Thyroid gland (tissue), 4 donors: ENCODE measurements around the gene CLASP1. TPM values are rescaled to one million over a fixed set of nuclear protein-coding genes. Genes with fewer than 3 reads are reported as not detected.
A peak's percentile ranks its signal among the peaks of the same experiment; 100 is the strongest.
"Not testable (repeated sequence)": the region's sequence is repeated elsewhere in the genome, so short reads cannot be mapped to it uniquely, and the experiment has no call there.

Source experiments
- DNase-seq, 2 donors: peaks; one replicate each; pipeline ENCODE4 v3.0.0-alpha.2; 2019
- H3K27ac ChIP-seq, 3 donors: fragments of 200-600 bp; sonication (generic); 1 replicate in 2 of 3; 2 replicates in 1 of 3; pipeline ENCODE4 v1.5.1; 2016 to 2019; ENCODE audit warnings: mild to moderate bottlenecking in 1 of 3, moderate library complexity in 1 of 3
- H3K27me3 ChIP-seq: fragments of 200-600 bp; sonication (generic); one replicate; pipeline ENCODE4 v1.5.1; 2019
- H3K36me3 ChIP-seq, 2 donors: fragments of 200-600 bp; sonication (generic); one replicate each; pipeline ENCODE4 v1.5.1; 2016 to 2019
- H3K4me1 ChIP-seq, 2 donors: fragments of 200-600 bp; sonication (generic); one replicate each; pipeline ENCODE4 v1.5.1; 2017 to 2019
- H3K4me3 ChIP-seq, 3 donors: fragments of 200-600 bp; sonication (generic); replicated peaks in 1 of 3; 1 replicate in 2 of 3; 2 replicates in 1 of 3; pipeline ENCODE4 v1.5.1; 2016; ENCODE audit warnings: mild to moderate bottlenecking in 1 of 3
- H3K9me3 ChIP-seq: fragments of 200-600 bp; sonication (generic); one replicate; pipeline ENCODE4 v1.5.1; 2017
- POLR2A ChIP-seq, 2 donors: fragments of 450-650 bp; IDR thresholded peaks; one replicate each; pipeline ENCODE4 v1.6.1; 2017; ENCODE audit warnings: antibody characterized with exemption in 2 of 2, mild to moderate bottlenecking in 2 of 2, moderate library complexity in 1 of 2
- WGBS, 2 donors: methylation state at CpG; one replicate each; pipeline ENCODE4 v1.1.5; 2017; 5-methylcytosine and 5-hydroxymethylcytosine counted together
- intact Hi-C: fragments of 100-400 bp; cut with DNase I; formaldehyde crosslinking; loops from one replicate; pipeline ENCODE4 v1.15.1; 2023
- total RNA-seq, 4 donors: library from RNA; depleted of rRNA; stranded (reverse); fragments of >200 nt; gene quantifications; one replicate each; pipeline ENCODE4 v1.2.3, GENCODE V29; 2016
- TF ChIP-seq, protein P1 (sequence below), 6 experiments: fragments of 200-600 bp in 3 of 6; fragments of 450-650 bp in 3 of 6; sonication (generic) in 3 of 6; IDR thresholded peaks; one replicate each; pipeline ENCODE4 v1.5.1; 2016 to 2019; ENCODE audit warnings: antibody characterized with exemption in 6 of 6, mild to moderate bottlenecking in 2 of 6, inconsistent platforms in 1 of 6, moderate library complexity in 1 of 6

CLASP1 gene
- total RNA-seq, 4 donors from 2014 or later = 69.3 to 110 (median 98.3) TPM

GRCh38 chr2:121694398-121695170 is 45.3 kb upstream of the CLASP1 start:
- 80 to 83% methylated on average over 6 of the region's 6 CpGs for WGBS, 2 donors
- Histone ChIP-seq H3K27ac (no peak overlapping the region), H3K9me3 (no peaks in the 10 kb centered on the region), H3K36me3 (no peaks in the 10 kb centered on the region), H3K4me1 (peaks cover 5 to 11% of the 10 kb centered on the region in 2 donors), H3K27me3 (no peaks in the 10 kb centered on the region), H3K4me3 (no peak overlapping the region)
- intact Hi-C loops = no loop called here
- no peak for DNase-seq
- TF ChIP-seq, protein P1, sequence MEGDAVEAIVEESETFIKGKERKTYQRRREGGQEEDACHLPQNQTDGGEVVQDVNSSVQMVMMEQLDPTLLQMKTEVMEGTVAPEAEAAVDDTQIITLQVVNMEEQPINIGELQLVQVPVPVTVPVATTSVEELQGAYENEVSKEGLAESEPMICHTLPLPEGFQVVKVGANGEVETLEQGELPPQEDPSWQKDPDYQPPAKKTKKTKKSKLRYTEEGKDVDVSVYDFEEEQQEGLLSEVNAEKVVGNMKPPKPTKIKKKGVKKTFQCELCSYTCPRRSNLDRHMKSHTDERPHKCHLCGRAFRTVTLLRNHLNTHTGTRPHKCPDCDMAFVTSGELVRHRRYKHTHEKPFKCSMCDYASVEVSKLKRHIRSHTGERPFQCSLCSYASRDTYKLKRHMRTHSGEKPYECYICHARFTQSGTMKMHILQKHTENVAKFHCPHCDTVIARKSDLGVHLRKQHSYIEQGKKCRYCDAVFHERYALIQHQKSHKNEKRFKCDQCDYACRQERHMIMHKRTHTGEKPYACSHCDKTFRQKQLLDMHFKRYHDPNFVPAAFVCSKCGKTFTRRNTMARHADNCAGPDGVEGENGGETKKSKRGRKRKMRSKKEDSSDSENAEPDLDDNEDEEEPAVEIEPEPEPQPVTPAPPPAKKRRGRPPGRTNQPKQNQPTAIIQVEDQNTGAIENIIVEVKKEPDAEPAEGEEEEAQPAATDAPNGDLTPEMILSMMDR (IDR thresholded peaks at IDR 0.05) = no peak
- no peak for TF ChIP-seq POLR2A (IDR thresholded peaks at IDR 0.05)

DNA sequence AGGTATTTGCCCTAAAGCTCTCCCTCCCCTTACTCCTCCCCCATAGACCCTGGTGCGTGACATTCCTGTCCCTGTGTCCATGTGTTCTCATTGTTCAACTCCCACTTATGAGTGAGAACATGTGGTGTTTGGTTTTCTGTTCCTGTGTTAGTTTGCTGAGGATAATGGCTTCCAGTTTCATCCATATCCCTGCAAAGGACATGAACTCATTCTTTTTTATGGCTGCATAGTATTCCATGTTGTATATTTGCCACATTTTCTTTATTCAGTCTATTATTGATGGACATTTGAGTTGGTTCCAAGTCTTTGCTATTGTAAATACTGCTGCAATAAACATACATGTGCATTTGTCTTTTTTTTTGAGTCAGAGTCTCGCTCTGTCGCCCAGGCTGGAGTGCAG is 41.3 kb upstream of the CLASP1 start:
- H3K4me1 ChIP-seq, H3K4me3 ChIP-seq, intact Hi-C loops, DNase-seq, H3K36me3 ChIP-seq, H3K27me3 ChIP-seq, H3K27ac ChIP-seq, H3K9me3 ChIP-seq: not testable (repeated sequence)
- 96 to 99% methylated on average over 3 of the region's 3 CpGs for WGBS, 2 donors

DNA sequence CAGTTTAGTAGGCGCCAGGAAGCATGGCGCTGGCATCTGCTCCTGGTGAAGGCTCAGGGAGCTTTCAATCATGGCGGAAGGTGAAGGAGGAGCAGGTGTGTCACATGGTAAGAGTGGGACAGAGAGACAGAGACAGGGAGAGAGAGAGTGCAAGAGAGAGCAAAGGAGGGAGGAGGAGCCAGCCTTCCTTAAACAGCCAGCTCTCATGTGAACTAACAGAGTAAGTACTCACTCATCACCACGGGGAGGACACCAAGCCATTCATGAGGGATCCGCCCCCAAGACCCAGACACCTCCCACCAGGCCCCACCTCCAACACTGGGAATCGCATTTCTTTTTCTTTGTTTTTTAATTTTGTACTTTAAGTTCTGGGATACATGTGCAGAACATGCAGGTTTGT is 40.8 kb upstream of the CLASP1 start:
- Histone ChIP-seq H3K4me1 (no peaks in the 10 kb centered on the region), H3K27ac (no peak overlapping the region), H3K27me3 (no peaks in the 10 kb centered on the region), H3K4me3 (no peak overlapping the region), H3K36me3 (no peaks in the 10 kb centered on the region), H3K9me3 (no peaks in the 10 kb centered on the region)
- 88 to 91% methylated on average over 6 of the region's 6 CpGs for WGBS, 2 donors
- intact Hi-C loops = no loop called here
- TF ChIP-seq, protein P1 (IDR thresholded peaks at IDR 0.05) = no peak
- no peak for TF ChIP-seq POLR2A (IDR thresholded peaks at IDR 0.05)
- no peak for DNase-seq

- Histone ChIP-seq H3K36me3 (no peaks in the 10 kb centered on the region), H3K4me3 (no peak overlapping the region), H3K27ac (no peak overlapping the region), H3K9me3 (no peaks in the 10 kb centered on the region), H3K4me1 (no peaks in the 10 kb centered on the region), H3K27me3 (no peaks in the 10 kb centered on the region)
- intact Hi-C loops = no loop called here
- no peak for TF ChIP-seq POLR2A (IDR thresholded peaks at IDR 0.05)
- TF ChIP-seq, protein P1 (IDR thresholded peaks at IDR 0.05) = peak in 3 of 6 experiments; percentile 20 to 35 (median 33)
- WGBS, 2 donors = 76 to 77% methylated on average over 4 of the region's 4 CpGs
- peak; percentile 24 to 29 for DNase-seq
These were observed 40.1 kb upstream of the CLASP1 start for GRCh38 chr2:121689356-121689755.

DNA sequence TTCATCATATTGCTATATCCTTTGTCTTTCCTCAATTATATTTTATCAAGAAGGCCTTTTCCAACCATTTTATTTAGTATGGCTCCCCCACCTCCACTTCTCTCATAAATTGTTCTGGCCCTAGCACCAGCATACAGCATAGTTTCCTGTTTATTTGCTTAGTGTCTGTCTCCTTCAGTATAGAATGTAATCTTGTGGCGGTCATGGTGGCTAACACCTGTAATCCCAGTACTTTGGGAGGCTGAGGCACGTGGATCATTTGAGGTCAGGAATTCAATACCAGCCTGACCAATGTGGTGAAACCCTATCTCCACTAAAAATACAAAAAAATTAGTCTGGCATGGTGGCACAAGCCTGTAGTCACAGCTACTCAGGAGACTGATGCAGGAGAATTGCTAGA is 39.6 kb upstream of the CLASP1 start:
- DNase-seq = no peak
- intact Hi-C loops = no loop called here
- no peak for TF ChIP-seq POLR2A (IDR thresholded peaks at IDR 0.05)
- TF ChIP-seq, protein P1 (IDR thresholded peaks at IDR 0.05) = no peak
- Histone ChIP-seq H3K36me3 (no peaks in the 10 kb centered on the region), H3K9me3 (no peaks in the 10 kb centered on the region), H3K27ac (no peak overlapping the region), H3K4me3 (no peak overlapping the region), H3K4me1 (no peaks in the 10 kb centered on the region), H3K27me3 (no peaks in the 10 kb centered on the region)
- WGBS, 2 donors = 89 to 96% methylated on average over 2 of the region's 2 CpGs
